ENCODE data around the gene RFX4. TPM values are rescaled to one million over a fixed set of nuclear protein-coding genes. Genes with fewer than 3 reads are reported as not detected.

Gene RFX4
- total and polyA plus RNA-seq, 2 of the 8 experiments (the other 6 are each of a cell fraction or from before 2014, with no cell fraction given) = 0.06 TPM; not detected in 1

- TF ChIP-seq SIN3A (conservative IDR thresholded peaks at IDR 0.05 in 1 of 2, IDR thresholded peaks at IDR 0.05 in 1 of 2; ENCODE audit: low read depth in 1 of 2, low read length in 2 of 2) = no peak
- no peak for TF ChIP-seq ZNF274 (IDR thresholded peaks at IDR 0.05; ENCODE audit: borderline replicate concordance, extremely low read depth, low read length)
- TF ChIP-seq RXRA (IDR thresholded peaks at IDR 0.05; ENCODE audit: insufficient read depth, low read depth, low read length) = no peak
Observed at GRCh38 chr12:106696071-106696470, 113.3 kb downstream of the RFX4 start (continued).
